Kidney epithelial cell (primary cell): ENCODE measurements around the gene LRRC75B. TPM values are rescaled to one million over a fixed set of nuclear protein-coding genes. Genes with fewer than 3 reads are reported as not detected.

Source experiments
- DNase-seq: peaks from one replicate; pipeline ENCODE4 v3.0.0-alpha.2; 2010; ENCODE audit warnings: low read depth
- H3K27me3 ChIP-seq: 2 replicates; pipeline ENCODE4 v1.6.0; 2011; ENCODE audit warnings: low read length; ENCODE audit not compliant: control insufficient read depth, insufficient read depth
- H3K36me3 ChIP-seq: 2 replicates; pipeline ENCODE4 v1.5.1; 2011; ENCODE audit warnings: low read length; ENCODE audit not compliant: control insufficient read depth, insufficient read depth
- H3K4me3 ChIP-seq: 2 replicates; pipeline ENCODE4 v1.5.1; 2011; ENCODE audit warnings: low read depth, mild to moderate bottlenecking, control low read depth, low read length
- total RNA-seq: library from RNA; depleted of rRNA; stranded (reverse); fragments of >200 nt; gene quantifications from 2 replicates; pipeline ENCODE4 v1.2.3, GENCODE V29; 2015
- TF ChIP-seq, protein P1 (sequence below): IDR thresholded peaks from 2 replicates; pipeline ENCODE4 v1.5.1; 2011; ENCODE audit warnings: mild to moderate bottlenecking, moderate library complexity, low read length, control low read depth, inconsistent platforms; ENCODE audit not compliant: insufficient read depth, poor library complexity, severe bottlenecking

LRRC75B gene
- total RNA-seq, 1 donor from 2014 or later: 17.3 TPM

GRCh38 chr22:24565077-24565476, 27.8 kb downstream of the LRRC75B start:
- H3K27me3 ChIP-seq: no peaks in the 10 kb centered on the region
- H3K36me3 ChIP-seq: no peaks in the 10 kb centered on the region
- no peak for DNase-seq
- TF ChIP-seq, protein P1, sequence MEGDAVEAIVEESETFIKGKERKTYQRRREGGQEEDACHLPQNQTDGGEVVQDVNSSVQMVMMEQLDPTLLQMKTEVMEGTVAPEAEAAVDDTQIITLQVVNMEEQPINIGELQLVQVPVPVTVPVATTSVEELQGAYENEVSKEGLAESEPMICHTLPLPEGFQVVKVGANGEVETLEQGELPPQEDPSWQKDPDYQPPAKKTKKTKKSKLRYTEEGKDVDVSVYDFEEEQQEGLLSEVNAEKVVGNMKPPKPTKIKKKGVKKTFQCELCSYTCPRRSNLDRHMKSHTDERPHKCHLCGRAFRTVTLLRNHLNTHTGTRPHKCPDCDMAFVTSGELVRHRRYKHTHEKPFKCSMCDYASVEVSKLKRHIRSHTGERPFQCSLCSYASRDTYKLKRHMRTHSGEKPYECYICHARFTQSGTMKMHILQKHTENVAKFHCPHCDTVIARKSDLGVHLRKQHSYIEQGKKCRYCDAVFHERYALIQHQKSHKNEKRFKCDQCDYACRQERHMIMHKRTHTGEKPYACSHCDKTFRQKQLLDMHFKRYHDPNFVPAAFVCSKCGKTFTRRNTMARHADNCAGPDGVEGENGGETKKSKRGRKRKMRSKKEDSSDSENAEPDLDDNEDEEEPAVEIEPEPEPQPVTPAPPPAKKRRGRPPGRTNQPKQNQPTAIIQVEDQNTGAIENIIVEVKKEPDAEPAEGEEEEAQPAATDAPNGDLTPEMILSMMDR: no peak
- H3K4me3 ChIP-seq: no peak overlapping the region

DNA sequence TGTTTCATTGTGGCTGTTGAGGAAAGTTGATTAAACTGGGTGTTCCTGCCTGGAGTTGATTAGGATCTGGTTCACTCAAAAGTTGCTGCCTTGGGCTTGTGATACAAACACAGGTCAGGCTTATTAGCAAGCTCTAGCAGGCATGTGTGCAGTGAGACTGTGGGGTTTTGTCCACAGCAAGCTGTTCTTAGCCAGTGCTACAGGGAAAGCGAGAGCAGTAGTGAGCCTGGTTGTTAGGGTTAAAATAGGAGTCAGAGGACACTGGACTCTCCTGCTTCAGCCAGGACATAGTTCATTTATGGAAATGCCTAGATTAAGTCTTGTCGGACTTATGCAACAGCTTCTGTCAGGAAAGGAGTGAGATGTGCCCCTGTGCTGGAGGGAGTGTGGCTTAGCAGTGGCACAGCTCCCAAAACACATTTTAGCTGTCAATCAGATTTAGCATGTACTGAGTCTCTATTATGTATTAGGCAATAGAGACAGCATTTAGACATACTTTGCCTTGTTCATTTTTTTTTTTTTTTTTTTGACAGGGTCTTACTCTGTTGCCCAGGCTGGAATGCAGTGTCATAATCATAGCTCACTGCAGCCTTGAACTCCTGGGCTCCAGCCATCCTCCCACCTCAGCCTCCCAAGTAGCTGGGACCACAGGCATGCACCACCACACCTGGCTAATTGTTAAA, 28.4 kb downstream of the LRRC75B start:
- DNase-seq: no peak
- H3K27me3 ChIP-seq: no peaks in the 10 kb centered on the region
- H3K4me3 ChIP-seq: no peak overlapping the region
- TF ChIP-seq, protein P1: no peak
- no peaks in the 10 kb centered on the region for H3K36me3 ChIP-seq

- H3K36me3 ChIP-seq: no peaks in the 10 kb centered on the region
- no peak for DNase-seq
- no peak overlapping the region for H3K4me3 ChIP-seq
- H3K27me3 ChIP-seq: no peaks in the 10 kb centered on the region
- TF ChIP-seq, protein P1: no peak
Measured at GRCh38 chr22:24563246-24563645, 29.6 kb downstream of the LRRC75B start.

DNA sequence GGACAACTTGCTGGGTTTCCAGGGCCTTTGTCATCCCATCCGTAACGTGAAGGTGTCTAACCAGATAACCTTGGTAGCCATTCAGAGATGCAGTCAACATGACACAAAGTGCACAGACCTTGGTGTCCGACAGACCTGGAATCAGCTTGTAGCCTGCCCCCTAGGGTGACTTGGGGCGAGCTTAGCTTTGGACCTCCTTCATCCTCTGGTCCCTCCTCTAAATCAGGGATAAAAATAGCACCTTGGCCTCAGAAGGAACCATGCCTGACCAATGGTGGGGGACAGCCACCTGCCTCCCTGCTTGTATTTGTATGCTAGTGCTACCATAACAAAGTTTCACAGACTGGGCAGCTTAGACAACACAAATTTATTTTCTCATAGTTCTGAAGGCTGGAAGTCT, 33.4 kb downstream of the LRRC75B start:
- H3K4me3 ChIP-seq: no peak overlapping the region
- DNase-seq: no peak
- H3K27me3 ChIP-seq: no peaks in the 10 kb centered on the region
- H3K36me3 ChIP-seq: no peaks in the 10 kb centered on the region
- TF ChIP-seq, protein P1: no peak

GRCh38 chr22:24555165-24556039, 37.5 kb downstream of the LRRC75B start, which contains the start of gene SNRPD3:
Gene SNRPD3 (plus strand): TSS chr22:24555999. CDS start chr22:24557675, 1,676 bp downstream.
- H3K27me3 ChIP-seq: no peaks in the 10 kb centered on the region
- peak; percentile 86 for DNase-seq
- no peaks in the 10 kb centered on the region for H3K36me3 ChIP-seq
- TF ChIP-seq, protein P1: peak; percentile 18
- peak within 1 kb of the TSS; percentile 90 for H3K4me3 ChIP-seq
